ENCODE data around the gene CHI3L1.

DNA sequence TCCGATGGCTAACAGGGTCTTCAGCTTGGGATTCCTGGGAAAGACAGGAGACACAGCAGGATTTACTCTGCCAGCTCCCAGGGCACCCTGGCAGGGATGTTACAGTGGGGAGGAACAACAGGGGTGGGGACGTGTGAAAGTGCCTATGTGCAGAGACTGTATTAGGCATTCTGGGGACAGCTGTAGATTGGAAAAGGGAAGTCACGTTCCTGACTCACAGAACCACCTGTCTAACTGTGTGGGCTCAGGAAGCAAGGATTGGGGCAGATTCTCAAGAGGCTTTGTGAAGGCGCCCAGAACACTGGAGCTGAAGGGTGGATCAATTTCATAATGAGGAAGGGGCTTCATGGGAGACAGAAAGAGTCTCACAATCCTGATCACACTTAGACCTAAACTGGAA, 38.6 kb upstream of the CHI3L1 start:
- TF ChIP-seq YY1 (IDR thresholded peaks at IDR 0.05; ENCODE audit: low read depth) (no peak), EP300 (IDR thresholded peaks at IDR 0.05; ENCODE audit: borderline replicate concordance in 1 of 2, low read depth in 1 of 2, low read length in 1 of 2) (no peak), RXRA (IDR thresholded peaks at IDR 0.05; ENCODE audit: borderline replicate concordance, low read depth) (no peak), CTCF (IDR thresholded peaks at IDR 0.05) (no peak), EZH2phosphoT487 (IDR thresholded peaks at IDR 0.05; ENCODE audit: borderline replicate concordance, low read depth) (no peak), ELF1 (IDR thresholded peaks at IDR 0.05) (no peak), NRF1 (IDR thresholded peaks at IDR 0.05; ENCODE audit: low read depth, low read length) (no peak)
- TF ChIP-seq, protein P1, sequence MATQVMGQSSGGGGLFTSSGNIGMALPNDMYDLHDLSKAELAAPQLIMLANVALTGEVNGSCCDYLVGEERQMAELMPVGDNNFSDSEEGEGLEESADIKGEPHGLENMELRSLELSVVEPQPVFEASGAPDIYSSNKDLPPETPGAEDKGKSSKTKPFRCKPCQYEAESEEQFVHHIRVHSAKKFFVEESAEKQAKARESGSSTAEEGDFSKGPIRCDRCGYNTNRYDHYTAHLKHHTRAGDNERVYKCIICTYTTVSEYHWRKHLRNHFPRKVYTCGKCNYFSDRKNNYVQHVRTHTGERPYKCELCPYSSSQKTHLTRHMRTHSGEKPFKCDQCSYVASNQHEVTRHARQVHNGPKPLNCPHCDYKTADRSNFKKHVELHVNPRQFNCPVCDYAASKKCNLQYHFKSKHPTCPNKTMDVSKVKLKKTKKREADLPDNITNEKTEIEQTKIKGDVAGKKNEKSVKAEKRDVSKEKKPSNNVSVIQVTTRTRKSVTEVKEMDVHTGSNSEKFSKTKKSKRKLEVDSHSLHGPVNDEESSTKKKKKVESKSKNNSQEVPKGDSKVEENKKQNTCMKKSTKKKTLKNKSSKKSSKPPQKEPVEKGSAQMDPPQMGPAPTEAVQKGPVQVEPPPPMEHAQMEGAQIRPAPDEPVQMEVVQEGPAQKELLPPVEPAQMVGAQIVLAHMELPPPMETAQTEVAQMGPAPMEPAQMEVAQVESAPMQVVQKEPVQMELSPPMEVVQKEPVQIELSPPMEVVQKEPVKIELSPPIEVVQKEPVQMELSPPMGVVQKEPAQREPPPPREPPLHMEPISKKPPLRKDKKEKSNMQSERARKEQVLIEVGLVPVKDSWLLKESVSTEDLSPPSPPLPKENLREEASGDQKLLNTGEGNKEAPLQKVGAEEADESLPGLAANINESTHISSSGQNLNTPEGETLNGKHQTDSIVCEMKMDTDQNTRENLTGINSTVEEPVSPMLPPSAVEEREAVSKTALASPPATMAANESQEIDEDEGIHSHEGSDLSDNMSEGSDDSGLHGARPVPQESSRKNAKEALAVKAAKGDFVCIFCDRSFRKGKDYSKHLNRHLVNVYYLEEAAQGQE (IDR thresholded peaks at IDR 0.05; ENCODE audit: low read depth, low read length), result no peak

All from SK-N-SH (cell line).